ENCODE results near the gene HTR1E.

GRCh38 chr6:87065117-87065516 is 127.8 kb downstream of the HTR1E start:
- TF ChIP-seq TEAD4 (IDR thresholded peaks at IDR 0.05) (no peak), RAD21 (IDR thresholded peaks at IDR 0.05; ENCODE audit: low read depth) (no peak), YY1 (IDR thresholded peaks at IDR 0.05; ENCODE audit: low read depth) (no peak), REST (IDR thresholded peaks at IDR 0.05; ENCODE audit: low read depth) (no peak), TAF1 (IDR thresholded peaks at IDR 0.05; ENCODE audit: low read depth) (no peak), CREB1 (IDR thresholded peaks at IDR 0.05; ENCODE audit: low read depth) (no peak), EP300 (IDR thresholded peaks at IDR 0.05; ENCODE audit: borderline replicate concordance) (no peak), EGR1 (IDR thresholded peaks at IDR 0.05) (no peak), NFIC (IDR thresholded peaks at IDR 0.05) (no peak), CEBPB (IDR thresholded peaks at IDR 0.05) (no peak)
- TF ChIP-seq, protein P1, sequence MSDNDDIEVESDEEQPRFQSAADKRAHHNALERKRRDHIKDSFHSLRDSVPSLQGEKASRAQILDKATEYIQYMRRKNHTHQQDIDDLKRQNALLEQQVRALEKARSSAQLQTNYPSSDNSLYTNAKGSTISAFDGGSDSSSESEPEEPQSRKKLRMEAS (IDR thresholded peaks at IDR 0.05): no peak
- TF ChIP-seq, protein P2, sequence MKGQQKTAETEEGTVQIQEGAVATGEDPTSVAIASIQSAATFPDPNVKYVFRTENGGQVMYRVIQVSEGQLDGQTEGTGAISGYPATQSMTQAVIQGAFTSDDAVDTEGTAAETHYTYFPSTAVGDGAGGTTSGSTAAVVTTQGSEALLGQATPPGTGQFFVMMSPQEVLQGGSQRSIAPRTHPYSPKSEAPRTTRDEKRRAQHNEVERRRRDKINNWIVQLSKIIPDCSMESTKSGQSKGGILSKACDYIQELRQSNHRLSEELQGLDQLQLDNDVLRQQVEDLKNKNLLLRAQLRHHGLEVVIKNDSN (IDR thresholded peaks at IDR 0.05): no peak

Measured in Ishikawa (cell line).